H1 (cell line): ENCODE measurements around the gene ZNF311. TPM values are rescaled to one million over a fixed set of nuclear protein-coding genes. Genes with fewer than 3 reads are reported as not detected.

Source experiments
- CTCF ChIA-PET: fragments of 300-600 bp; sonication (Branson Sonifier 250); formaldehyde crosslinking; loops from one replicate; lab custom pipeline; 2021; ENCODE audit not compliant: partially characterized antibody; lab: Charles Lee
- POLR2A ChIA-PET: fragments of 300-600 bp; sonication (Branson Sonifier 250); formaldehyde crosslinking; loops from one replicate; lab custom pipeline; 2021; ENCODE audit warnings: inconsistent platforms; ENCODE audit not compliant: partially characterized antibody; lab: Charles Lee
- DNase-seq, 2 experiments: peaks; one replicate each; pipeline versions ENCODE4 v3.0.0 to v3.0.0-alpha.2; 2010 to 2022; ENCODE audit warnings: low spot score in 2 of 2, low read depth in 1 of 2, mixed read lengths in 1 of 2
- FAIRE-seq: peaks from 2 replicates; lab custom pipeline; 2011; peaks lifted over from hg19 to GRCh38; lab: Jason Lieb, UNC
- H2AFZ ChIP-seq: 2 replicates; pipeline ENCODE4 v1.8.1; 2012; ENCODE audit warnings: low read length, inconsistent platforms
- H2AK5ac ChIP-seq: 2 replicates; pipeline ENCODE4 v1.6.1; 2013; ENCODE audit warnings: low read depth, low read length
- H2BK120ac ChIP-seq: replicated peaks from 2 replicates; pipeline ENCODE3; 2013; ENCODE audit warnings: low read depth, low read length, inconsistent platforms
- H2BK12ac ChIP-seq: 2 replicates; pipeline ENCODE4 v1.6.1; 2013; ENCODE audit warnings: low read depth, low read length
- H2BK15ac ChIP-seq: 2 replicates; pipeline ENCODE4 v1.6.1; 2013; ENCODE audit warnings: low read length
- H2BK20ac ChIP-seq: 2 replicates; pipeline ENCODE4 v1.6.1; 2013; ENCODE audit warnings: low read length
- H2BK5ac ChIP-seq: 2 replicates; pipeline ENCODE4 v1.6.1; 2013; ENCODE audit warnings: low read depth, low read length
- H3K14ac ChIP-seq: 2 replicates; pipeline ENCODE4 v1.6.1; 2013; ENCODE audit warnings: inconsistent platforms; ENCODE audit not compliant: insufficient read length
- H3K18ac ChIP-seq: 2 replicates; pipeline ENCODE4 v1.6.1; 2013; ENCODE audit warnings: low read length; ENCODE audit errors: extremely low read depth
- H3K23ac ChIP-seq: 2 replicates; pipeline ENCODE4 v1.6.1; 2013; ENCODE audit warnings: inconsistent platforms; ENCODE audit not compliant: insufficient read length
- H3K23me2 ChIP-seq: 2 replicates; pipeline ENCODE4 v1.6.1; 2013; ENCODE audit warnings: low read depth, low read length
- H3K27ac ChIP-seq: 2 replicates; pipeline ENCODE4 v1.6.1; 2011; ENCODE audit warnings: low read depth, low read length, inconsistent platforms
- H3K27me3 ChIP-seq, 4 experiments: replicated peaks in 1 of 4; 1 replicate in 1 of 4; 2 replicates in 3 of 4; pipeline versions ENCODE4 v1.6.1 to v1.8.1; 2011 to 2013; ENCODE audit warnings: low read length in 3 of 4, mild to moderate bottlenecking in 3 of 4, inconsistent platforms in 2 of 4, mixed read lengths in 2 of 4, moderate library complexity in 1 of 4; ENCODE audit not compliant: control insufficient read depth in 3 of 4, insufficient read depth in 3 of 4; ENCODE audit errors: extremely low read depth in 1 of 4
- H3K36me3 ChIP-seq, 4 experiments: 2 replicates each; pipeline versions ENCODE4 v1.6.1 to v1.8.1; 2011 to 2013; ENCODE audit warnings: mild to moderate bottlenecking in 4 of 4, low read length in 3 of 4, moderate library complexity in 2 of 4, control low read depth in 1 of 4, inconsistent platforms in 1 of 4; ENCODE audit not compliant: insufficient read depth in 4 of 4, control insufficient read depth in 2 of 4
- H3K4ac ChIP-seq: replicated peaks from 2 replicates; pipeline ENCODE3; 2013; ENCODE audit warnings: low read length, low read depth, mixed read lengths, inconsistent platforms; ENCODE audit not compliant: insufficient read length
- H3K4me1 ChIP-seq, 4 experiments: replicated peaks in 1 of 4; 1 replicate in 1 of 4; 2 replicates in 3 of 4; pipeline versions ENCODE4 v1.6.1 to v1.8.1; 2011 to 2013; ENCODE audit warnings: low read length in 3 of 4, inconsistent platforms in 2 of 4, mixed read lengths in 1 of 4; ENCODE audit not compliant: insufficient read depth in 4 of 4, control insufficient read depth in 3 of 4
- H3K4me2 ChIP-seq, 2 experiments: 2 replicates each; pipeline versions ENCODE4 v1.6.1 to v1.8.1; 2011 to 2013; ENCODE audit warnings: low read depth in 2 of 2, low read length in 2 of 2, control low read depth in 1 of 2, inconsistent platforms in 1 of 2, mild to moderate bottlenecking in 1 of 2; ENCODE audit not compliant: insufficient read depth in 1 of 2
- H3K4me3 ChIP-seq, 4 experiments: fragments of 200-600, 300-600 bp in 1 of 4; sonication (generic), shearing (Covaris generic), sonication (Bioruptor Twin) in 1 of 4; 2 replicates each; pipeline versions ENCODE4 v1.5.1 to v1.8.1; 2011 to 2016; ENCODE audit warnings: low read length in 4 of 4, low read depth in 3 of 4, control low read depth in 2 of 4, inconsistent platforms in 2 of 4, mild to moderate bottlenecking in 2 of 4, mixed read lengths in 1 of 4, moderate library complexity in 1 of 4; ENCODE audit not compliant: insufficient read depth in 2 of 4; ENCODE audit errors: extremely low read depth in 1 of 4
- H3K56ac ChIP-seq: replicated peaks from 2 replicates; pipeline ENCODE3; 2013; ENCODE audit warnings: low read depth, mild to moderate bottlenecking, mixed read lengths, low read length, inconsistent platforms; ENCODE audit not compliant: insufficient read length
- H3K79me1 ChIP-seq: 2 replicates; pipeline ENCODE4 v1.6.1; 2013; ENCODE audit warnings: low read depth, low read length, control low read depth
- H3K79me2 ChIP-seq, 2 experiments: 2 replicates each; pipeline versions ENCODE4 v1.6.1 to v1.8.1; 2012 to 2013; ENCODE audit warnings: low read length in 2 of 2, mild to moderate bottlenecking in 2 of 2, inconsistent platforms in 1 of 2; ENCODE audit not compliant: insufficient read depth in 2 of 2, control insufficient read depth in 1 of 2
- H3K9ac ChIP-seq, 4 experiments: replicated peaks in 1 of 4; 1 replicate in 1 of 4; 2 replicates in 3 of 4; pipeline versions ENCODE4 v1.6.1 to v1.8.1; 2011 to 2013; ENCODE audit warnings: low read depth in 3 of 4, low read length in 3 of 4, control low read depth in 2 of 4, mild to moderate bottlenecking in 2 of 4, moderate library complexity in 2 of 4, inconsistent platforms in 1 of 4; ENCODE audit errors: extremely low read depth in 1 of 4
- H3K9me3 ChIP-seq, 2 experiments: 2 replicates each; pipeline versions ENCODE4 v1.6.1 to v1.8.1; 2012 to 2013; ENCODE audit warnings: mild to moderate bottlenecking in 2 of 2, moderate library complexity in 2 of 2, control low read depth in 1 of 2, inconsistent platforms in 1 of 2, low read depth in 1 of 2, low read length in 1 of 2, mixed read lengths in 1 of 2; ENCODE audit not compliant: insufficient read depth in 2 of 2
- H4K20me1 ChIP-seq, 2 experiments: replicated peaks in 1 of 2; 2 replicates each; pipeline versions ENCODE3 to v1.8.1; 2011 to 2013; ENCODE audit warnings: inconsistent platforms in 2 of 2, low read length in 2 of 2, mild to moderate bottlenecking in 1 of 2; ENCODE audit not compliant: insufficient read depth in 2 of 2, control insufficient read depth in 1 of 2
- H4K5ac ChIP-seq: 2 replicates; pipeline ENCODE4 v1.6.1; 2013; ENCODE audit warnings: low read length, low read depth, mixed read lengths, inconsistent platforms; ENCODE audit not compliant: insufficient read length
- H4K8ac ChIP-seq: 2 replicates; pipeline ENCODE4 v1.8.0; 2013; ENCODE audit warnings: mild to moderate bottlenecking, moderate library complexity, low read length, inconsistent platforms; ENCODE audit not compliant: insufficient read depth; ENCODE audit errors: extremely low read depth
- H4K91ac ChIP-seq: replicated peaks from 2 replicates; pipeline ENCODE3; 2013; ENCODE audit warnings: low read length, mixed read lengths, inconsistent platforms; ENCODE audit not compliant: insufficient read length
- BACH1 ChIP-seq: IDR thresholded peaks from 2 replicates; pipeline ENCODE4 v1.6.1; 2012; ENCODE audit warnings: low read length, improper control_type of control experiment
- CBX8 ChIP-seq: fragments of 300-800, 300-1000 bp; sonication (generic); IDR thresholded peaks from 2 replicates; pipeline ENCODE4 v1.7.1; 2016; ENCODE audit warnings: low read depth, low read length, borderline replicate concordance
- CREB1 ChIP-seq: IDR thresholded peaks from 2 replicates; pipeline ENCODE4 v1.6.1; 2012; ENCODE audit warnings: inconsistent platforms
- EGR1 ChIP-seq: IDR thresholded peaks from 2 replicates; pipeline ENCODE4 v1.6.1; 2011; ENCODE audit warnings: low read depth, low read length, borderline replicate concordance
- GTF2F1 ChIP-seq: IDR thresholded peaks from 2 replicates; pipeline ENCODE4 v1.6.1; 2012; ENCODE audit warnings: low read depth, low read length, improper control_type of control experiment, borderline replicate concordance
- HDAC2 ChIP-seq, 2 experiments: fragments of 300-600 bp in 1 of 2; sonication (generic) in 1 of 2; IDR thresholded peaks; 2 replicates each; pipeline ENCODE4 v1.6.1; 2011 to 2012; ENCODE audit warnings: low read depth in 2 of 2, low read length in 2 of 2, mild to moderate bottlenecking in 2 of 2, moderate library complexity in 2 of 2, borderline replicate concordance in 1 of 2, inconsistent platforms in 1 of 2
- NANOG ChIP-seq: IDR thresholded peaks from 2 replicates; pipeline ENCODE4 v1.6.1; 2011; ENCODE audit warnings: low read length, low read depth, mild to moderate bottlenecking, inconsistent platforms; ENCODE audit not compliant: insufficient read depth, poor library complexity, severe bottlenecking
- NRF1 ChIP-seq: IDR thresholded peaks from 2 replicates; pipeline ENCODE4 v1.6.1; 2011; ENCODE audit warnings: mild to moderate bottlenecking, low read depth, low read length, improper control_type of control experiment
- RAD21 ChIP-seq, 2 experiments: IDR thresholded peaks in 1 of 2; conservative IDR thresholded peaks in 1 of 2; 2 replicates each; pipeline ENCODE4 v1.6.1; 2011; ENCODE audit warnings: low read depth in 2 of 2, low read length in 2 of 2, improper control_type of control experiment in 1 of 2, inconsistent platforms in 1 of 2, mild to moderate bottlenecking in 1 of 2, moderate library complexity in 1 of 2
- SP4 ChIP-seq: IDR thresholded peaks from 2 replicates; pipeline ENCODE4 v1.6.1; 2012; ENCODE audit warnings: low read length, inconsistent platforms
- TAF7 ChIP-seq: optimal IDR thresholded peaks from 2 replicates; pipeline ENCODE3; 2011; ENCODE audit warnings: low read depth, mild to moderate bottlenecking, inconsistent platforms, low read length, moderate library complexity, borderline replicate concordance
- ZNF274 ChIP-seq: IDR thresholded peaks from 2 replicates; pipeline ENCODE4 v1.7.0; 2012; ENCODE audit warnings: low read length, borderline replicate concordance; ENCODE audit errors: extremely low read depth
- WGBS, 2 experiments: shearing (Covaris generic) in 1 of 2; methylation state at CpG; one replicate each; pipeline versions ENCODE4 v1.1.6 to v1.1.7; 2013 to 2015; ENCODE audit warnings: low lambda C conversion rate in 2 of 2, mixed read lengths in 2 of 2, inconsistent platforms in 1 of 2, low coverage in 1 of 2, missing lambda C conversion rate in 1 of 2; ENCODE audit not compliant: insufficient replicate concordance in 2 of 2, insufficient coverage in 1 of 2, insufficient read length in 1 of 2; ENCODE audit errors: extremely low coverage in 1 of 2, missing lambda C conversion rate in 1 of 2; 5-methylcytosine and 5-hydroxymethylcytosine counted together
- polyA plus RNA-seq, 7 experiments: library from polyadenylated mRNA; depleted of rRNA in 3 of 7; stranded (reverse) in 5 of 7; unstranded in 2 of 7; fragments of >200 nt in 5 of 7; fragments of 200-250 nt in 2 of 7; gene quantifications; 1 replicate in 5 of 7; 2 replicates in 1 of 7; 4 replicates in 1 of 7; pipeline versions ENCODE4 v1.2.1 to v1.2.3, GENCODE V29; 2011 to 2013; ENCODE audit warnings: missing spikeins in 2 of 7, mixed read lengths in 2 of 7
- total RNA-seq: library from RNA; stranded (reverse); fragmentation: NEBNext Ultra II Directional; extraction: Animal tissue kit (Norgen Biotek cat#: 25700); gene quantifications from 2 replicates; pipeline ENCODE4 v1.2.1, GENCODE V29; 2021
- TF ChIP-seq, protein P1 (sequence below): IDR thresholded peaks from 2 replicates; pipeline ENCODE4 v1.6.1; 2012; ENCODE audit warnings: inconsistent platforms

The ZNF311 gene
- total and polyA plus RNA-seq, 2 of the 8 experiments (the other 6 are each of a cell fraction or from before 2014, with no cell fraction given): 1.9 to 4.2 TPM

DNA sequence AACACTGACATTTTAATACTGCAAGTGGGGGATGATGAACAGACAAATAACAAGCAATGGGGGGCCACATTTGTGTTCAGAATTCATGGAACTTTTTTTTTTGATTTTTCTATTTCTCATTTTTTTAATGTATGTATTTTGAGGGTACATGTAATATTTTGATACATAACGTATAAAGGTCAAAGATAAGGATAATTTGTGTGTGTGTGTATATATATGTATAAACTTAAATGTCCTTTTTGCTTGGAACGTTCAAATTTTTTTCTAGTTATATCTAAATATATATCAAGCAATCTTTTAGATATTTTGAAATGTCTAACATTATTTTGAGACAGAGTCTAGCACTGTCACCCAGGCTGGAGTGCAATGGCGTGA is 12.3 kb upstream of the ZNF311 start:
- H2BK20ac ChIP-seq: no peak overlapping the region
- H3K79me2 ChIP-seq: no peaks in the 10 kb centered on the region
- no peaks in the 10 kb centered on the region for H3K4me1 ChIP-seq
- no peak overlapping the region for H2BK12ac ChIP-seq
- no peak overlapping the region for H3K9ac ChIP-seq
- H4K5ac ChIP-seq: no peak overlapping the region
- H2BK120ac ChIP-seq: no peak overlapping the region
- H3K27ac ChIP-seq: no peak overlapping the region
- no peak overlapping the region for H3K56ac ChIP-seq
- FAIRE-seq (no peak), DNase-seq (no peak)
- H4K91ac ChIP-seq: no peak overlapping the region
- CTCF ChIA-PET: no interaction called here
- peaks cover 0 to 13% of the 10 kb centered on the region in 2 experiments; a peak in 1 of 4 replicates for H3K9me3 ChIP-seq
- no peak overlapping the region for H3K23ac ChIP-seq
- H2BK15ac ChIP-seq: no peak overlapping the region
- H3K23me2 ChIP-seq: peaks cover 6% of the 10 kb centered on the region
- no peak overlapping the region for H2AFZ ChIP-seq
- no peak overlapping the region for H4K8ac ChIP-seq
- H3K36me3 ChIP-seq: no peaks in the 10 kb centered on the region
- WGBS, 2 experiments: 48% methylated on average over 3 of the region's 3 CpGs; no CpG with 5 or more reads in 1 of the 2 experiments
- H3K4ac ChIP-seq: no peak overlapping the region
- H3K79me1 ChIP-seq: no peaks in the 10 kb centered on the region
- no peak overlapping the region for H2BK5ac ChIP-seq
- no peak overlapping the region for H2AK5ac ChIP-seq
- TF ChIP-seq BACH1 (no peak), EGR1 (no peak), ZNF274 (no peak), NRF1 (no peak), TAF7 (no peak), GTF2F1 (no peak), SP4 (no peak), NANOG (no peak), RAD21 (IDR thresholded peaks at IDR 0.05 in 1 of 2, conservative IDR thresholded peaks at IDR 0.05 in 1 of 2; ENCODE audit: low read depth in 2 of 2, low read length in 2 of 2) (no peak), HDAC2 (IDR thresholded peaks at IDR 0.05; ENCODE audit: borderline replicate concordance in 1 of 2, low read depth in 2 of 2, low read length in 2 of 2) (no peak), CBX8 (no peak), CREB1 (no peak)
- TF ChIP-seq, protein P1, sequence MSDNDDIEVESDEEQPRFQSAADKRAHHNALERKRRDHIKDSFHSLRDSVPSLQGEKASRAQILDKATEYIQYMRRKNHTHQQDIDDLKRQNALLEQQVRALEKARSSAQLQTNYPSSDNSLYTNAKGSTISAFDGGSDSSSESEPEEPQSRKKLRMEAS: no peak
- H4K20me1 ChIP-seq: no peaks in the 10 kb centered on the region
- H3K27me3 ChIP-seq: peaks cover 0 to 8% (median 3%) of the 10 kb centered on the region in 4 experiments; a peak in 5 of 7 replicates
- peak overlapping the region in 1 of 4 experiments; percentile 90; a peak in 1 of 8 replicates for H3K4me3 ChIP-seq
- H3K4me2 ChIP-seq: peak overlapping the region in 1 of 2 experiments; percentile 50; a peak in 1 of 4 replicates
- no peak overlapping the region for H3K18ac ChIP-seq
- POLR2A ChIA-PET: interaction anchor here (2.0 kb wide), 1 partner anchor 94 kb away, joined by 6 read pairs; the partner anchor contains the start of gene TRIM27
- no peak overlapping the region for H3K14ac ChIP-seq
